HepG2 (cell line): ENCODE data around the gene ZDHHC3. TPM values are rescaled to one million over a fixed set of nuclear protein-coding genes. Genes with fewer than 3 reads are reported as not detected.

Experiments
- ATAC-seq: fragments of 200-7000 bp; cut with Tn5 transposase; 3 replicates; pipeline ENCODE4 v1.9.1; 2020; ENCODE audit warnings: mild to moderate bottlenecking, moderate library complexity
- BruUV-seq: library from RNA; stranded (reverse); fragments of 400-500 nt; replicated peaks from 2 replicates; lab custom pipeline; 2021; lab: Mats Ljungman, UMichigan
- CTCF ChIA-PET: fragments of 300-600 bp; formaldehyde crosslinking; extraction: SDS; loops from one replicate; lab custom pipeline; 2021; ENCODE audit warnings: low total read pairs, inconsistent platforms, low intra/inter-chr PET ratio; lab: Yijun Ruan, JAX
- POLR2A ChIA-PET: fragments of 350-600 bp; sonication (Branson Sonifier 250); formaldehyde crosslinking; loops from one replicate; lab custom pipeline; 2020; ENCODE audit warnings: antibody characterized with exemption, inconsistent platforms; lab: Yijun Ruan, JAX
- DNase-seq: peaks from one replicate; pipeline ENCODE4 v3.0.0-alpha.2; 2015; ENCODE audit warnings: low spot score
- FAIRE-seq: peaks from 3 replicates; lab custom pipeline; 2011; peaks lifted over from hg19 to GRCh38; lab: Jason Lieb, UNC
- H2AFZ ChIP-seq: one replicate; pipeline ENCODE4 v1.6.1; 2011; ENCODE audit warnings: low read length, inconsistent platforms
- H3K27ac ChIP-seq: fragments of 300-600 bp; 3 replicates; pipeline ENCODE4 v1.8.0; 2011; ENCODE audit warnings: mixed run types, mild to moderate bottlenecking, mixed read lengths, low read length, inconsistent platforms; ENCODE audit not compliant: insufficient read depth; ENCODE audit errors: extremely low read length
- H3K27me3 ChIP-seq, 2 experiments: fragments of 200-600 bp in 1 of 2; 2 replicates in 1 of 2; 3 replicates in 1 of 2; pipeline versions ENCODE4 v1.6.0 to v1.8.0; 2011; ENCODE audit warnings: low read length in 2 of 2, mild to moderate bottlenecking in 2 of 2, moderate library complexity in 2 of 2, inconsistent platforms in 1 of 2; ENCODE audit not compliant: insufficient read depth in 2 of 2, control insufficient read depth in 1 of 2
- H3K36me3 ChIP-seq, 2 experiments: fragments of 200-600 bp in 1 of 2; replicated peaks in 1 of 2; 2 replicates in 1 of 2; 3 replicates in 1 of 2; pipeline versions ENCODE4 v1.5.1 to v1.8.0; 2011; ENCODE audit warnings: low read length in 2 of 2, inconsistent platforms in 1 of 2; ENCODE audit not compliant: insufficient read depth in 2 of 2, control insufficient read depth in 1 of 2
- H3K4me1 ChIP-seq: 2 replicates; pipeline ENCODE4 v1.5.1; 2012; ENCODE audit warnings: low read length, inconsistent platforms; ENCODE audit not compliant: insufficient read depth
- H3K4me2 ChIP-seq: 2 replicates; pipeline ENCODE4 v1.6.0; 2011; ENCODE audit warnings: low read depth, low read length, inconsistent platforms
- H3K4me3 ChIP-seq, 3 experiments: fragments of 200-600 bp in 1 of 3; sonication (generic), shearing (Covaris generic) in 1 of 3; replicated peaks in 1 of 3; 2 replicates each; pipeline ENCODE4 v1.5.1; 2011 to 2016; ENCODE audit warnings: low read length in 3 of 3, inconsistent platforms in 2 of 3, low read depth in 2 of 3, mild to moderate bottlenecking in 2 of 3, control low read depth in 1 of 3, mixed read lengths in 1 of 3; ENCODE audit not compliant: insufficient read depth in 1 of 3
- H3K79me2 ChIP-seq: one replicate; pipeline ENCODE4 v1.6.1; 2011; ENCODE audit warnings: low read length, inconsistent platforms; ENCODE audit not compliant: insufficient read depth
- H3K9ac ChIP-seq: 2 replicates; pipeline ENCODE4 v1.6.0; 2011; ENCODE audit warnings: mild to moderate bottlenecking, low read depth, low read length, inconsistent platforms; ENCODE audit not compliant: insufficient read depth
- H3K9me3 ChIP-seq: 2 replicates; pipeline ENCODE4 v1.5.1; 2012; ENCODE audit warnings: mild to moderate bottlenecking, low read length
- H4K20me1 ChIP-seq: 2 replicates; pipeline ENCODE4 v1.6.0; 2011; ENCODE audit warnings: inconsistent platforms, mild to moderate bottlenecking, low read length, moderate library complexity; ENCODE audit not compliant: insufficient read depth
- DMTF1 ChIP-seq: sonication (generic); formaldehyde crosslinking; IDR thresholded peaks from 2 replicates; pipeline ENCODE4 v1.4.0; 2020; ENCODE audit warnings: mild to moderate bottlenecking, missing genetic modification reagents
- EP300 ChIP-seq, 3 experiments: sonication (generic) in 1 of 3; formaldehyde crosslinking in 1 of 3; IDR thresholded peaks; 2 replicates each; pipeline versions ENCODE4 v1.5.1 to v1.6.1; 2011 to 2020; ENCODE audit warnings: low read depth in 2 of 3, low read length in 2 of 3, borderline replicate concordance in 1 of 3, improper control_type of control experiment in 1 of 3, mild to moderate bottlenecking in 1 of 3, missing genetic modification reagents in 1 of 3, moderate library complexity in 1 of 3
- KLF6 ChIP-seq: IDR thresholded peaks from 2 replicates; pipeline ENCODE4 v1.8.0; 2016; ENCODE audit warnings: missing biosample characterization, missing genetic modification reagents
- PHB2 ChIP-seq: fragments of 450-650 bp; IDR thresholded peaks from 2 replicates; pipeline ENCODE4 v1.6.1; 2018; ENCODE audit not compliant: partially characterized antibody
- SMAD9 ChIP-seq: sonication (generic); formaldehyde crosslinking; IDR thresholded peaks from 2 replicates; pipeline ENCODE4 v1.5.1; 2020; ENCODE audit warnings: mild to moderate bottlenecking, missing genetic modification reagents
- SNAPC4 ChIP-seq: sonication (generic); formaldehyde crosslinking; IDR thresholded peaks from 2 replicates; pipeline ENCODE4 v1.4.0; 2020; ENCODE audit warnings: mild to moderate bottlenecking, missing genetic modification reagents
- THAP7 ChIP-seq: sonication (generic); formaldehyde crosslinking; IDR thresholded peaks from 2 replicates; pipeline ENCODE4 v1.8.1; 2023; ENCODE audit warnings: mild to moderate bottlenecking, missing genetic modification reagents
- ZNF597 ChIP-seq: sonication (generic); formaldehyde crosslinking; IDR thresholded peaks from 2 replicates; pipeline ENCODE4 v1.5.0; 2020; ENCODE audit warnings: missing genetic modification reagents
- ZNF598 ChIP-seq: sonication (generic); formaldehyde crosslinking; IDR thresholded peaks from 2 replicates; pipeline ENCODE4 v1.5.1; 2020; ENCODE audit warnings: mild to moderate bottlenecking, missing genetic modification reagents, borderline replicate concordance
- WGBS: methylation state at CpG from one replicate; pipeline ENCODE4 v1.1.6; 2017; ENCODE audit warnings: low lambda C conversion rate; 5-methylcytosine and 5-hydroxymethylcytosine counted together
- in situ Hi-C: cut with HindIII; loops from 2 replicates; pipeline ENCODE4 v1.10.0; 2017; ENCODE audit warnings: low pct_unique_long_range_greater_than_20kb; ENCODE audit not compliant: extremely low pct_ligation_motif_present
- intact Hi-C: fragments of 100-400 bp; cut with micrococcal nuclease; formaldehyde crosslinking; loops from one replicate; pipeline ENCODE4 v1.10.0; 2022; ENCODE audit not compliant: unreplicated experiment
- polyA plus RNA-seq, 8 experiments: library from polyadenylated mRNA; depleted of rRNA in 3 of 8; stranded (reverse) in 7 of 8; unstranded in 1 of 8; fragments of >200 nt; fragmentation: Illumina TruSeq in 4 of 8; extraction: Trizol in 4 of 8; gene quantifications; 2 replicates each; pipeline versions ENCODE4 v1.2.1 to v1.2.3, GENCODE V29; 2011 to 2016; ENCODE audit warnings: low read depth in 4 of 8, missing spikeins in 1 of 8, mixed read lengths in 1 of 8; ENCODE audit not compliant: insufficient read depth in 1 of 8
- total RNA-seq, 5 experiments: library from RNA; depleted of rRNA; stranded (reverse); fragments of >200 nt; fragmentation: Illumina TruSeq; extraction: Trizol; gene quantifications; 2 replicates each; pipeline ENCODE4 v1.2.3, GENCODE V29; 2016; ENCODE audit warnings: low read depth in 1 of 5

The ZDHHC3 gene
- total and polyA plus RNA-seq, 2 of the 13 experiments (the other 11 are each of a cell fraction or from before 2014, with no cell fraction given) = 44.1 to 65.7 TPM

- TF ChIP-seq SNAPC4 (CRISPR knock-in tag) = no peak
- TF ChIP-seq THAP7 (CRISPR knock-in tag) = no peak
- TF ChIP-seq PHB2 = no peak
Measured at GRCh38 chr3:44896440-44896839, 79.5 kb downstream of the ZDHHC3 start (continued).

GRCh38 chr3:44894485-44894884 is 81.5 kb downstream of the ZDHHC3 start:
- H3K9me3 ChIP-seq = no peaks in the 10 kb centered on the region
- H4K20me1 ChIP-seq = no peaks in the 10 kb centered on the region
- FAIRE-seq (no peak), ATAC-seq (no peak), DNase-seq (no peak)
- no peak overlapping the region for H2AFZ ChIP-seq
- no peaks in the 10 kb centered on the region for H3K36me3 ChIP-seq
- WGBS = 28% methylated on average over 4 of the region's 5 CpGs
- H3K9ac ChIP-seq = no peak overlapping the region
- no peaks in the 10 kb centered on the region for H3K79me2 ChIP-seq
- H3K27ac ChIP-seq = no peak overlapping the region
- peak overlapping the region; percentile 18; the same call in 1 of the 2 replicates for H3K4me2 ChIP-seq
- BruUV-seq = no TSS peak
- ChIA-PET CTCF (no interaction called here), POLR2A (no interaction called here)
- no peak overlapping the region for H3K4me3 ChIP-seq
- in situ Hi-C loops = no loop called here
- H3K27me3 ChIP-seq = peaks cover 0 to 3% of the 10 kb centered on the region in 2 experiments; a peak in 1 of 5 replicates
- intact Hi-C loops = no loop called here
- H3K4me1 ChIP-seq = peaks cover 31% of the 10 kb centered on the region
- TF ChIP-seq ZNF597 (CRISPR knock-in tag) (no peak), SMAD9 (no peak), EP300 (IDR thresholded peaks at IDR 0.05; ENCODE audit: low read depth in 2 of 2, low read length in 2 of 2) (no peak), EP300 (CRISPR knock-in tag; IDR thresholded peaks at IDR 0.05; ENCODE audit: borderline replicate concordance) (no peak), DMTF1 (CRISPR knock-in tag) (no peak), KLF6 (no peak), ZNF598 (CRISPR knock-in tag) (no peak)
